NCI-H1092 (cell line): ENCODE data around the gene STX18.

Experiments
- DNase-seq: peaks from one replicate; lab custom pipeline; 2025; lab: John Stamatoyannopoulos, UW

The STX18 gene

GRCh38 chr4:4418676-4419390, 123.0 kb downstream of the STX18 start:
- DNase-seq, result no peak

GRCh38 chr4:4417886-4418285, 124.0 kb downstream of the STX18 start:
- DNase-seq, result no peak

- no peak for DNase-seq
These were observed 124.9 kb downstream of the STX18 start for GRCh38 chr4:4416981-4417380.

GRCh38 chr4:4415806-4416805, 125.7 kb downstream of the STX18 start:
- no peak for DNase-seq

- DNase-seq, result no peak
These were observed 126.6 kb downstream of the STX18 start for GRCh38 chr4:4415107-4415805.

- no peak for DNase-seq
These were observed 128.0 kb downstream of the STX18 start for GRCh38 chr4:4413806-4414205.

GRCh38 chr4:4413373-4413725, 128.5 kb downstream of the STX18 start:
- DNase-seq, result no peak

GRCh38 chr4:4412641-4413372, 129.0 kb downstream of the STX18 start:
- no peak for DNase-seq

- no peak for DNase-seq
These were observed 129.9 kb downstream of the STX18 start for GRCh38 chr4:4411906-4412305.

- DNase-seq, result no peak
These were observed 131.6 kb downstream of the STX18 start for GRCh38 chr4:4410271-4410670.

GRCh38 chr4:4409416-4410115, 132.3 kb downstream of the STX18 start:
- no peak for DNase-seq

GRCh38 chr4:4408576-4409335, 133.1 kb downstream of the STX18 start:
- DNase-seq, result no peak

GRCh38 chr4:4408132-4408523, 133.7 kb downstream of the STX18 start:
- no peak for DNase-seq

- no peak for DNase-seq
These were observed 134.3 kb downstream of the STX18 start for GRCh38 chr4:4407299-4408131.

- DNase-seq, result no peak
These were observed 135.2 kb downstream of the STX18 start for GRCh38 chr4:4406455-4407298.

GRCh38 chr4:4405358-4405962, 136.4 kb downstream of the STX18 start:
- no peak for DNase-seq

GRCh38 chr4:4402966-4403365, 138.9 kb downstream of the STX18 start:
- no peak for DNase-seq

GRCh38 chr4:4401036-4401435, 140.8 kb downstream of the STX18 start:
- DNase-seq, result no peak
